Parathyroid adenoma (tissue), 2 donors: Measurements from ENCODE around the gene TRIM24.

Experiments used
- H2AFZ ChIP-seq: fragments of 300-600 bp; sonication (generic); one replicate; pipeline ENCODE4 v1.7.0; 2017; ENCODE audit warnings: antibody characterized with exemption, mild to moderate bottlenecking
- H3K27ac ChIP-seq: fragments of 300-600 bp; sonication (generic); one replicate; pipeline ENCODE4 v1.7.0; 2017
- H3K27me3 ChIP-seq: fragments of 300-600 bp; sonication (generic); one replicate; pipeline ENCODE4 v1.7.0; 2017; ENCODE audit warnings: low read length; ENCODE audit not compliant: control insufficient read depth, insufficient read depth
- H3K36me3 ChIP-seq: fragments of 300-600 bp; sonication (generic); one replicate; pipeline ENCODE4 v1.7.0; 2017; ENCODE audit warnings: low read length; ENCODE audit not compliant: control insufficient read depth, insufficient read depth
- H3K4me1 ChIP-seq: fragments of 300-600 bp; sonication (generic); one replicate; pipeline ENCODE4 v1.7.0; 2017; ENCODE audit warnings: control low read depth
- H3K4me2 ChIP-seq: fragments of 300-600 bp; sonication (generic); one replicate; pipeline ENCODE4 v1.7.0; 2017; ENCODE audit warnings: low read length
- H3K4me3 ChIP-seq: fragments of 300-600 bp; sonication (generic); one replicate; pipeline ENCODE4 v1.7.0; 2017; ENCODE audit warnings: low read depth, low read length
- H3K79me2 ChIP-seq: fragments of 300-600 bp; sonication (generic); one replicate; pipeline ENCODE4 v1.7.0; 2017; ENCODE audit warnings: control low read depth
- H3K9ac ChIP-seq: fragments of 300-600 bp; sonication (generic); one replicate; pipeline ENCODE4 v1.7.0; 2017; ENCODE audit warnings: mild to moderate bottlenecking
- H3K9me3 ChIP-seq: fragments of 300-600 bp; sonication (generic); one replicate; pipeline ENCODE4 v1.7.0; 2017; ENCODE audit warnings: low read length; ENCODE audit not compliant: control insufficient read depth
- CTCF ChIP-seq: fragments of 300-600 bp; sonication (generic); IDR thresholded peaks from one replicate; pipeline ENCODE4 v1.7.0; 2017; ENCODE audit warnings: antibody characterized with exemption, mild to moderate bottlenecking
- donor health status: primary hyperparathyroidism.

The TRIM24 gene

GRCh38 chr7:138570715-138571114, 110.7 kb downstream of the TRIM24 start:
- no peaks in the 10 kb centered on the region for H3K9me3 ChIP-seq
- no peaks in the 10 kb centered on the region for H3K36me3 ChIP-seq
- H3K9ac ChIP-seq, result no peak overlapping the region
- no peaks in the 10 kb centered on the region for H3K79me2 ChIP-seq
- H2AFZ ChIP-seq, result no peak overlapping the region
- H3K4me2 ChIP-seq, result no peak overlapping the region
- H3K27me3 ChIP-seq, result no peaks in the 10 kb centered on the region
- H3K4me1 ChIP-seq, result no peaks in the 10 kb centered on the region
- H3K27ac ChIP-seq, result no peak overlapping the region
- no peak overlapping the region for H3K4me3 ChIP-seq
- no peak for TF ChIP-seq CTCF

GRCh38 chr7:138573741-138574140, 113.7 kb downstream of the TRIM24 start:
- no peak overlapping the region for H3K4me3 ChIP-seq
- no peaks in the 10 kb centered on the region for H3K27me3 ChIP-seq
- H3K79me2 ChIP-seq, result no peaks in the 10 kb centered on the region
- H3K27ac ChIP-seq, result no peak overlapping the region
- no peaks in the 10 kb centered on the region for H3K9me3 ChIP-seq
- no peak overlapping the region for H3K4me2 ChIP-seq
- H3K36me3 ChIP-seq, result no peaks in the 10 kb centered on the region
- H3K9ac ChIP-seq, result no peak overlapping the region
- H3K4me1 ChIP-seq, result no peaks in the 10 kb centered on the region
- no peak for TF ChIP-seq CTCF
- no peak overlapping the region for H2AFZ ChIP-seq

- H3K9me3 ChIP-seq, result no peaks in the 10 kb centered on the region
- no peak overlapping the region for H3K27ac ChIP-seq
- no peak overlapping the region for H3K4me3 ChIP-seq
- no peak overlapping the region for H3K9ac ChIP-seq
- H2AFZ ChIP-seq, result no peak overlapping the region
- no peak overlapping the region for H3K4me2 ChIP-seq
- TF ChIP-seq CTCF, result no peak
- H3K79me2 ChIP-seq, result no peaks in the 10 kb centered on the region
- H3K36me3 ChIP-seq, result no peaks in the 10 kb centered on the region
- H3K4me1 ChIP-seq, result no peaks in the 10 kb centered on the region
- H3K27me3 ChIP-seq, result no peaks in the 10 kb centered on the region
These were observed 115.9 kb downstream of the TRIM24 start for GRCh38 chr7:138575897-138576428.

GRCh38 chr7:138579136-138579535, 119.1 kb downstream of the TRIM24 start:
- Histone ChIP-seq H3K4me1 (no peaks in the 10 kb centered on the region), H3K27me3 (no peaks in the 10 kb centered on the region), H3K79me2 (no peaks in the 10 kb centered on the region), H3K9me3 (no peaks in the 10 kb centered on the region), H3K27ac (no peak overlapping the region), H3K9ac (no peak overlapping the region), H3K4me3 (no peak overlapping the region), H3K4me2 (no peak overlapping the region), H3K36me3 (no peaks in the 10 kb centered on the region), H2AFZ (no peak overlapping the region)
- no peak for TF ChIP-seq CTCF

GRCh38 chr7:138579671-138580070, 119.6 kb downstream of the TRIM24 start:
- H3K27me3 ChIP-seq, result no peaks in the 10 kb centered on the region
- H3K79me2 ChIP-seq, result no peaks in the 10 kb centered on the region
- H3K9ac ChIP-seq, result no peak overlapping the region
- no peaks in the 10 kb centered on the region for H3K9me3 ChIP-seq
- H3K27ac ChIP-seq, result no peak overlapping the region
- H3K4me2 ChIP-seq, result no peak overlapping the region
- H3K4me3 ChIP-seq, result no peak overlapping the region
- H3K4me1 ChIP-seq, result no peaks in the 10 kb centered on the region
- H2AFZ ChIP-seq, result no peak overlapping the region
- TF ChIP-seq CTCF, result no peak
- H3K36me3 ChIP-seq, result no peaks in the 10 kb centered on the region
